ENCODE data around the gene FAM163B. TPM values are rescaled to one million over a fixed set of nuclear protein-coding genes. Genes with fewer than 3 reads are reported as not detected.

Gene FAM163B
- total RNA-seq, 1 experiment from 2014 or later = 2.0 TPM

- TF ChIP-seq SMAD4 (CRISPR knock-in tag; IDR thresholded peaks at IDR 0.05) = no peak
- no peak for TF ChIP-seq TEAD1 (CRISPR knock-in tag; IDR thresholded peaks at IDR 0.05)
- no peak for TF ChIP-seq MLX (CRISPR knock-in tag; IDR thresholded peaks at IDR 0.05)
- no peak for TF ChIP-seq ESRRA (CRISPR knock-in tag; IDR thresholded peaks at IDR 0.05; ENCODE audit: borderline replicate concordance)
- no peak for TF ChIP-seq KAT7 (CRISPR knock-in tag; IDR thresholded peaks at IDR 0.05; ENCODE audit: borderline replicate concordance)
- no peak for TF ChIP-seq EMX1 (CRISPR knock-in tag; IDR thresholded peaks at IDR 0.05)
- TF ChIP-seq ZNF219 (CRISPR knock-in tag; IDR thresholded peaks at IDR 0.05; ENCODE audit: borderline replicate concordance) = no peak
- no peak for TF ChIP-seq NFATC4 (CRISPR knock-in tag; IDR thresholded peaks at IDR 0.05)
Observed at GRCh38 chr9:133603135-133603927, 5.9 kb downstream of the FAM163B start (continued).

- H3K4me3 Mint-ChIP-seq = no peak overlapping the region
- H3K27ac Mint-ChIP-seq = no peak overlapping the region
- H3K4me1 Mint-ChIP-seq = peaks cover 6% of the 10 kb centered on the region
- POLR2A ChIA-PET = no interaction called here
- peaks cover 10% of the 10 kb centered on the region for H3K9me3 Mint-ChIP-seq
- peaks cover 9% of the 10 kb centered on the region for H3K36me3 Mint-ChIP-seq
- H3K27me3 Mint-ChIP-seq (ENCODE audit: low read depth) = peaks cover 9% of the 10 kb centered on the region
- ATAC-seq = no peak
- CTCF ChIA-PET = interaction anchor here (1.2 to 4.0 kb wide), 4 partner anchors 8 to 93 kb away, joined by 4 to 15 read pairs (median 4); no protein-coding TSS in a partner anchor
- TF ChIP-seq CREB1 (CRISPR knock-in tag; IDR thresholded peaks at IDR 0.05) = no peak
- no peak for TF ChIP-seq PRDM15 (CRISPR knock-in tag; IDR thresholded peaks at IDR 0.05)
- no peak for TF ChIP-seq ZNF416 (CRISPR knock-in tag; IDR thresholded peaks at IDR 0.05)
- no peak for TF ChIP-seq RELA (CRISPR knock-in tag; IDR thresholded peaks at IDR 0.05; ENCODE audit: borderline replicate concordance)
- no peak for TF ChIP-seq ETV6 (CRISPR knock-in tag; IDR thresholded peaks at IDR 0.05)
- TF ChIP-seq E2F1 (CRISPR knock-in tag; IDR thresholded peaks at IDR 0.05) = no peak
- no peak for TF ChIP-seq ELF4 (CRISPR knock-in tag; IDR thresholded peaks at IDR 0.05; ENCODE audit: low read depth)
- TF ChIP-seq TEAD4 (CRISPR knock-in tag; IDR thresholded peaks at IDR 0.05) = no peak
- TF ChIP-seq MAX (CRISPR knock-in tag; IDR thresholded peaks at IDR 0.05) = no peak
- no peak for TF ChIP-seq ATF3 (CRISPR knock-in tag; conservative IDR thresholded peaks at IDR 0.05)
- TF ChIP-seq OVOL2 (CRISPR knock-in tag; IDR thresholded peaks at IDR 0.05; ENCODE audit: borderline replicate concordance) = no peak
- DNase-seq (ENCODE audit: low spot score) = no peak
Observed at GRCh38 chr9:133602277-133602676, 6.9 kb downstream of the FAM163B start.

Measured in WTC11 (cell line).